Activated CD4-positive, alpha-beta T cell treated with anti-CD3 and anti-CD28 coated beads for 36 hours (primary cell): ENCODE data around the gene ATXN7L3. TPM values are rescaled to one million over a fixed set of nuclear protein-coding genes. Genes with fewer than 3 reads are reported as not detected.
A peak's percentile ranks its signal among the peaks of the same experiment; 100 is the strongest.

Source experiments
- ATAC-seq: fragments of 200-7000 bp; cut with Tn5 transposase; one replicate; pipeline ENCODE4 v1.10.0; 2021; ENCODE audit warnings: mild to moderate bottlenecking, moderate library complexity
- CTCF ChIA-PET: fragments of 350-600 bp; sonication (Branson Sonifier 250); formaldehyde crosslinking; loops from one replicate; lab custom pipeline; 2021; ENCODE audit warnings: antibody characterized with exemption; lab: Charles Lee
- POLR2A ChIA-PET: fragments of 350-600 bp; sonication (Branson Sonifier 250); formaldehyde crosslinking; loops from one replicate; lab custom pipeline; 2021; ENCODE audit warnings: antibody characterized with exemption, inconsistent platforms; lab: Charles Lee
- DNase-seq: peaks from one replicate; pipeline ENCODE4 v3.0.0-alpha.2; 2020
- H3K27ac Mint-ChIP-seq: one replicate; pipeline ENCODE4 v1.8.0; 2021; ENCODE audit warnings: mixed read lengths
- H3K27me3 Mint-ChIP-seq: one replicate; pipeline ENCODE4 v1.8.0; 2021; ENCODE audit warnings: mixed read lengths
- H3K36me3 Mint-ChIP-seq: one replicate; pipeline ENCODE4 v1.8.0; 2021; ENCODE audit warnings: low read depth, mixed read lengths
- H3K4me1 Mint-ChIP-seq: one replicate; pipeline ENCODE4 v1.8.0; 2021; ENCODE audit warnings: mixed read lengths
- H3K4me3 Mint-ChIP-seq: one replicate; pipeline ENCODE4 v1.8.0; 2021; ENCODE audit warnings: mild to moderate bottlenecking, moderate library complexity, mixed read lengths
- H3K9me3 Mint-ChIP-seq: one replicate; pipeline ENCODE4 v1.8.0; 2021; ENCODE audit warnings: low read depth, mixed read lengths
- intact Hi-C, 2 experiments: fragments of 100-400 bp; cut with DNase I in 1 of 2; cut with micrococcal nuclease in 1 of 2; formaldehyde crosslinking; loops; one replicate each; pipeline versions ENCODE4 v1.14.2 to v1.15.1; 2022 to 2024; cut with DNase I, micrococcal nuclease
- total RNA-seq, 2 experiments: library from RNA; stranded (reverse); gene quantifications; one replicate each; pipeline ENCODE4 v1.2.3, GENCODE V29; 2021

Gene ATXN7L3
- total RNA-seq, 2 experiments from 2014 or later = 66.3 to 70.6 TPM

DNA sequence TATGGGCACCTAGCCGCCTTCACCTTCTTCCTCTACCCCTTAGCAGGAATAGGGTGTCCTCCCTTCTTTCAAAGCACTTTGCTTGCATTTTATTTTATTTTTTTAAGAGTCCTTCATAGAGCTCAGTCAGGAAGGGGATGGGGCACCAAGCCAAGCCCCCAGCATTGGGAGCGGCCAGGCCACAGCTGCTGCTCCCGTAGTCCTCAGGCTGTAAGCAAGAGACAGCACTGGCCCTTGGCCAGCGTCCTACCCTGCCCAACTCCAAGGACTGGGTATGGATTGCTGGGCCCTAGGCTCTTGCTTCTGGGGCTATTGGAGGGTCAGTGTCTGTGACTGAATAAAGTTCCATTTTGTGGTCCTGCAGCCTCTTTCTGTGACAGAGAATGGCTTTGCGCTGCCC is 8.3 kb downstream of the ATXN7L3 start:
- H3K36me3 Mint-ChIP-seq = peaks cover 20% of the 10 kb centered on the region
- no peaks in the 10 kb centered on the region for H3K27me3 Mint-ChIP-seq
- intact Hi-C loops = no loop called here
- no peak overlapping the region for H3K4me3 Mint-ChIP-seq
- DNase-seq (no peak), ATAC-seq (no peak)
- peak overlapping the region; percentile 42 for H3K27ac Mint-ChIP-seq
- ChIA-PET POLR2A (interaction anchor here (0.6 to 0.8 kb wide), 2 partner anchors 19 to 140 kb away, joined by 3 read pairs; no protein-coding TSS in a partner anchor), CTCF (no interaction called here)
- H3K4me1 Mint-ChIP-seq = peaks cover 10% of the 10 kb centered on the region
- no peaks in the 10 kb centered on the region for H3K9me3 Mint-ChIP-seq

DNA sequence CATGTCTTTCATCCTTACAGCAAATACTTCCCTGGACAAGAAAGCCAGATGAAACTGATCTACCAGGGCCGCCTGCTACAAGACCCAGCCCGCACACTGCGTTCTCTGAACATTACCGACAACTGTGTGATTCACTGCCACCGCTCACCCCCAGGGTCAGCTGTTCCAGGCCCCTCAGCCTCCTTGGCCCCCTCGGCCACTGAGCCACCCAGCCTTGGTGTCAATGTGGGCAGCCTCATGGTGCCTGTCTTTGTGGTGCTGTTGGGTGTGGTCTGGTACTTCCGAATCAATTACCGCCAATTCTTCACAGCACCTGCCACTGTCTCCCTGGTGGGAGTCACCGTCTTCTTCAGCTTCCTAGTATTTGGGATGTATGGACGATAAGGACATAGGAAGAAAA is 9.2 kb downstream of the ATXN7L3 start:
- intact Hi-C loops = no loop called here
- no peaks in the 10 kb centered on the region for H3K9me3 Mint-ChIP-seq
- H3K4me3 Mint-ChIP-seq = no peak overlapping the region
- H3K27me3 Mint-ChIP-seq = no peaks in the 10 kb centered on the region
- ChIA-PET POLR2A (interaction anchor here (0.6 to 0.8 kb wide), 2 partner anchors 20 to 881 kb away, joined by 3 read pairs; no protein-coding TSS in a partner anchor), CTCF (no interaction called here)
- no peak overlapping the region for H3K27ac Mint-ChIP-seq
- peaks cover 14% of the 10 kb centered on the region for H3K4me1 Mint-ChIP-seq
- peaks cover 22% of the 10 kb centered on the region for H3K36me3 Mint-ChIP-seq
- DNase-seq (no peak), ATAC-seq (no peak)

DNA sequence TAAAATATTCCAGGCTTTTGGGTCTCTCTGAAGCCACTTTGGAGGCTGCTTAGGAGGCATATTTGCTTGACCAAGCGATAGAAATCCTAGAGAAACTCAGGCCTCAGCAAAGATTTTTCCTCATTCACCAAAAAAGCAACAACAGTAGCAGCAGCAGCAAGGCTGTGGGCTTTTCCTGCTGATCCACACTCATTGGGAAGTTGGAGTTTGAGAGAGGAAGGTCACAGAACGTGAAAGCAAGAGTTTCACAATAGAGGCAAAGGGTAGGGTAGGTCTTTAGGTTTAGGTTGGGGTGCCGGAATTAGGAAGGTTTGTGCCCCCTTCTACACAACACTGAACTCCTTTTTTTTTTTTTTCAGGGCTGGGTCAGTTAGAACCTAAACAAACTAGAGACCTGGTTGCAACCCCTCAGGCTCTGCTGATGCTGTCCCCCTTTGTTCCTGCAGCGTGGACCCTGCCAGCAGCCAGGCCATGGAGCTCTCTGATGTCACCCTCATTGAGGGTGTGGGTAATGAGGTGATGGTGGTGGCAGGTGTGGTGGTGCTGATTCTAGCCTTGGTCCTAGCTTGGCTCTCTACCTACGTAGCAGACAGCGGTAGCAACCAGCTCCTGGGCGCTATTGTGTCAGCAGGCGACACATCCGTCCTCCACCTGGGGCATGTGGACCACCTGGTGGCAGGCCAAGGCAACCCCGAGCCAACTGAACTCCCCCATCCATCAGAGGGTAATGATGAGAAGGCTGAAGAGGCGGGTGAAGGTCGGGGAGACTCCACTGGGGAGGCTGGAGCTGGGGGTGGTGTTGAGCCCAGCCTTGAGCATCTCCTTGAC is 10.9 kb downstream of the ATXN7L3 start:
- no peaks in the 10 kb centered on the region for H3K27me3 Mint-ChIP-seq
- peaks cover 23% of the 10 kb centered on the region for H3K4me1 Mint-ChIP-seq
- POLR2A ChIA-PET = interaction anchor here (0.6 to 1.0 kb wide), 2 partner anchors 9 to 245 kb away, joined by 4 to 8 read pairs; no protein-coding TSS in a partner anchor
- H3K9me3 Mint-ChIP-seq = no peaks in the 10 kb centered on the region
- DNase-seq = no peak
- H3K36me3 Mint-ChIP-seq = peaks cover 15% of the 10 kb centered on the region
- CTCF ChIA-PET = interaction anchor here (0.5 to 2.4 kb wide), 6 partner anchors 9 to 1162 kb away, joined by 3 to 8 read pairs (median 4); partner anchors contain the start of gene NBR1
- no peak for ATAC-seq
- peak overlapping the region; percentile 99 for H3K4me3 Mint-ChIP-seq
- peak overlapping the region; percentile 100 for H3K27ac Mint-ChIP-seq
- intact Hi-C loops = loop anchor here in 1 of 2 experiments (5.0 kb wide), 1 partner anchor 959 kb away; the partner anchor contains the start of gene HEXIM1

DNA sequence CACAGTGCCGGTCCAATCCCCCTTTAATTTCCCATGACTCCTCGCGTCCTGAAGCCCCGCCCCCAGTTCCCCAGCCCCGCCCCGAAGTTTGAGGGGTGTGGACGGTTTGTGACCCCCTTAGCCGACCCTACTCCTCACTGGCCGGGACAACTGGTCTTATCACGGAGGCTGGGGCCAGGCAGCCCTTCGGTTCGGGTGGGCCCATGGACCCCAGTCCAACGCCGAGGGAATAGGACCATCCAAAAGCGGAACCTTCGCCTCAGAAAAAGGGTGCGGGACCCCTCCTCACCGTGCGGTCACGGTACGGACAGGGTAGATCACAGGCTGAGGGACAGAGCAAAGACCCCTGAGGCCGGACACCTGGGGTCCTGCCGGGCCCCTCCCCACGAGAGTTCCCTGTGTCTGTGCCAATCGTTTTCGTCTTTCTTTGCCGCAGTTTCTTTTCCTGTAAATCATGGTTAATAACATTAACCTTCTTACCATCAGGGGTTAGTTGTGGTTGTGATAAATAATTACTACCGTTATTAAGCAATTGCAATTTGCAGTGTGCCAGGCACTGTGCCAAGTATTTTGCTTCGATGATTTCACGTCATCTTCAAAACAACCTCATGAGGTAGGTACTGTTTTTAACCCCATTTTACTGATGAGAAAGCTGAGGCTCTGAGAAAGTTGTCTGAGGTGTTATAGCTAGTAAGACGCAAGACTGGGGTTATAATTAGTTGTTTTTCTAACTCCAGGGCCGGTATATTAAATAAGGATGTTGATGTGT is 12.4 kb downstream of the ATXN7L3 start:
- Mint-ChIP-seq H3K27ac (peak overlapping the region; percentile 100), H3K9me3 (no peaks in the 10 kb centered on the region), H3K4me3 (peak overlapping the region; percentile 99), H3K27me3 (no peaks in the 10 kb centered on the region), H3K36me3 (peaks cover 17% of the 10 kb centered on the region), H3K4me1 (peaks cover 28% of the 10 kb centered on the region)
- peak; percentile 62 for ATAC-seq
- DNase-seq = peak; percentile 50
- POLR2A ChIA-PET = interaction anchor here (1.0 to 2.9 kb wide), 6 partner anchors 11 to 140 kb away, joined by 3 to 20 read pairs (median 6); partner anchors contain the start of gene HDAC5
- intact Hi-C loops = loop anchor here (2.0 to 5.0 kb wide), 2 partner anchors 65 to 960 kb away; partner anchors contain the start of genes HDAC5 (in 1 of the 2) and HEXIM1 (in 1 of the 2)
- CTCF ChIA-PET = interaction anchor here (0.5 to 2.8 kb wide), 13 partner anchors 11 to 421 kb away, joined by 3 to 28 read pairs (median 6); partner anchors contain the start of genes GRN and HDAC5

DNA sequence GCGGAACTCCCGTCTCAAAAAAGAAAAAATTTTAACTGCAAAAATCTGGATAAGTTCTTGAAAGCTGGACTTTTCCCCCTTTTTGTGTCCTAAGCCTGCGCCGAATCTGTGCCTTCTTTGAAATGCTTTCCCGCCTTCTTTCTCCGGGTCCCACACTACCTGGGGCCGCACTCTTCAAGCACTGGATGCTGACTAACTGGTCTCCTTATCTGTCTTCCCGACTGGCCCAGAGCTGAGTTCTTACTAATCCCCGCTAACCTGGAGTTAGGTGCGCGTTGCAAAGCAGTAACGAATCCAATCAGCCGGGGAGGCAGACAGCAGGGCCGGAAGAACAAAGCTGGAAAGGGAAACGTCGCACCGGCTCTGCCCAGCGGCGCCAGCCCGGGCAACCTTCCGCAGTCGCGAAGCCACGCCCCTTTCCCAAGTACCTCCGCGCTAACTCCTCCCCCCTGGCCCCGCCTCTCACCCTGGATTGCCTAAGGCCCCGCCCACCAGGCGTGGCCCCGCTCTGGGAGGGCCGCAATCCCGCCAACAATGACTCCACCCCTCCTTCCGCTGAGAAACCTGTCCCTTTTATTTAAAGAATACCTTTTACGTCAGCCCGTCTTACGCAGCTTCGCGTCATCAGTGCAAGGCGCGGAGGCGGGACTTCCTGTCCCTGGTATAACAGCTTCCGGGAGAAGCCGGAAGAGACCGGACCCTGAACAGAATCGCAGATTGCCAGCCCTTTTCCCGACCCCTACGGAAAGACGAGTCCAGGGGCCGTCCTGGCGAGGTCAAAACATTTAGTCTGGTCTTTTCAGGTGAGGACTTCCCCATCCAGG is 13.2 kb downstream of the ATXN7L3 start, which contains the start of gene TMUB2:
TMUB2 (plus strand) TSS at position 666 of the 824 bp plus-strand sequence. CDS start 737 bp downstream, outside the sequence.
- H3K27ac Mint-ChIP-seq = peak within 1 kb of the TSS; percentile 100
- POLR2A ChIA-PET = interaction anchor here (0.6 to 2.9 kb wide), 8 partner anchors 10 to 176 kb away, joined by 3 to 20 read pairs (median 6); partner anchors contain the start of gene HDAC5
- intact Hi-C loops = loop anchor here (1.0 to 5.0 kb wide), 17 partner anchors 13 to 975 kb away; partner anchors contain the start of genes HDAC5 (in 2 of the 2), HROB (in 2 of the 2), ATXN7L3 (in 1 of the 2) and G6PC3 (in 1 of the 2)
- H3K4me3 Mint-ChIP-seq = peak within 1 kb of the TSS; percentile 99
- H3K36me3 Mint-ChIP-seq = peaks cover 25% of the 10 kb centered on the region
- no peaks in the 10 kb centered on the region for H3K9me3 Mint-ChIP-seq
- ATAC-seq (peak; percentile 92), DNase-seq (peak; percentile 100)
- peaks cover 32% of the 10 kb centered on the region for H3K4me1 Mint-ChIP-seq
- CTCF ChIA-PET = interaction anchor here (0.5 to 2.8 kb wide), 22 partner anchors 12 to 875 kb away, joined by 3 to 28 read pairs (median 4); partner anchors contain the start of genes GRN, HDAC5 and HROB
- H3K27me3 Mint-ChIP-seq = no peaks in the 10 kb centered on the region

DNA sequence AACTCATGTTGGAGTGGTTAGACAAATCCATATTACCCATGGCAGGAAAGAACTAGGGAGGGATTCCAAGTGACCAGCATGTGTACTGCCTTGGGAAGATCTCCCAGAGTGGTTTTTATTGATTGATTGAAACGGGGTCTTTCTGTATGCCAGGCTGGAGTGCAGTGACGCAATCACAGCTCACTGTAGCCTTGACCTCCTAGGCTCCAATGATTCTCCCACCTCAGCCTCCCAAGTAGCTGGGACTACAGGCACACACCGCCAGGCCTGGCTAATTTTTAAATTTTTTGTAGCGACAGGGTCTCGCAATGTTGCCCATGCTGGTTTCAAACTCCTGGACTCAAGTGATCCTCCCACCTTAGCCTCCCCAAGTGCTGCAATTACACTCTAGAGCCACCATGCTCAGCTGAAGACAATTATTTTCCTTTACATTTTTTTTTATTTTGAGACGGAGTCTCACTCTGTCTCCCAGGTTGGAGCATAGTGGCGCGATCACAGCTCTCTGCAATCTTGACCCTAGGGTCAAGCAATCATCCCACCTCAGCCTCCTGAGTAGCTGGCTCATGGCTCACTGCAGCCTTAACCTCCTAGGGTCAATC is 15.4 kb downstream of the ATXN7L3 start:
- Mint-ChIP-seq H3K4me1 (peaks cover 32% of the 10 kb centered on the region), H3K9me3 (no peaks in the 10 kb centered on the region), H3K27ac (no peak overlapping the region), H3K27me3 (no peaks in the 10 kb centered on the region), H3K4me3 (peak overlapping the region; percentile 19), H3K36me3 (peaks cover 16% of the 10 kb centered on the region)
- DNase-seq (no peak), ATAC-seq (no peak)
- POLR2A ChIA-PET = interaction anchor here (0.6 to 2.9 kb wide), 3 partner anchors 26 to 327 kb away, joined by 3 to 20 read pairs (median 7); no protein-coding TSS in a partner anchor
- CTCF ChIA-PET = interaction anchor here (0.6 to 2.8 kb wide), 8 partner anchors 10 to 190 kb away, joined by 3 to 17 read pairs (median 4); partner anchors contain the start of genes GRN and HDAC5
- intact Hi-C loops = no loop called here

DNA sequence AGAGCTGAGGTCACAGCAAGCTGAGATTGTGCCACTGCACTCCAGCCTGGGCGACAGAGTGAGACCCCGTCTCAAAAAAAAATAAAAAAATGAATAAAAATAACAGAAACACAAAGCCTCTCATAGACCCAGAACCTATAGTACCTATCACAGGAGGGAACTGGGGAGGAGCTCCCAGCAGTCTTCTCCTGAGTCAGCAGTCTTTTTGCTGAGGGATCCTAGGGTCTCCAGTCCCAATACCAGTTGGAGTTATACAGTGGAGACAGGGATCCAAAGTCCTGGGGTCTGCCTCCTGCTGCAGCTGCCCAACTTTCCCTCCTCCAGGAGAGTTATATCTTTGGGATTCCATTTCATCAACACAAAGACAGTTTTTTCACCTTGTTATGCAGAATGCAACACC is 16.7 kb downstream of the ATXN7L3 start:
- DNase-seq = no peak
- Mint-ChIP-seq H3K9me3 (no peaks in the 10 kb centered on the region), H3K4me3 (no peak overlapping the region), H3K27ac (peak overlapping the region; percentile 13), H3K4me1 (peaks cover 28% of the 10 kb centered on the region), H3K36me3 (peaks cover 14% of the 10 kb centered on the region), H3K27me3 (no peaks in the 10 kb centered on the region)
- ChIA-PET CTCF (interaction anchor here (1.0 to 1.5 kb wide), 3 partner anchors 27 to 33 kb away, joined by 3 to 4 read pairs (median 4); no protein-coding TSS in a partner anchor), POLR2A (no interaction called here)
- ATAC-seq = no peak
- intact Hi-C loops = no loop called here

DNA sequence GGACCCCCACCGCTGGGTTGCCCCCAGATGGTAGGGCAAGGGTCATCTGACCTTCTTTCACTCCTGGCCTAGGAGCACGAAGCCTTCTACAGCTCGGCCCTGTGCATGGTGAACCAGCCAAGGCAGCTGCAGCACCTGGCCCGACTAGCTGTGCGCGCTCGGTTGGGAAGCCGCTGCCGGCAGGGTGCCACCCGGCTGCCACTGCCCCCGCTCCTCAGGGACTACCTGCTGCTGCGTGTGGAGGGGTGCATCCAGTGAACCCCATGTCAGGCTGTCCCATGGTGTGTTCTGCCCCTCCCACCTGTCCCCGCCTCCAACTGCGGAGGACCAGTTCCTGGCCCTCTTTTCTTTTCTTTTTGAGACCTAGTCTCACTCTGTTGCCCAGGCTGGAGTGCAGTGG is 21.6 kb downstream of the ATXN7L3 start:
- Mint-ChIP-seq H3K27ac (no peak overlapping the region), H3K4me1 (peaks cover 6% of the 10 kb centered on the region), H3K4me3 (no peak overlapping the region), H3K27me3 (no peaks in the 10 kb centered on the region), H3K36me3 (peaks cover 16% of the 10 kb centered on the region), H3K9me3 (no peaks in the 10 kb centered on the region)
- intact Hi-C loops = no loop called here
- ATAC-seq = no peak
- ChIA-PET POLR2A (no interaction called here), CTCF (no interaction called here)
- DNase-seq = no peak

DNA sequence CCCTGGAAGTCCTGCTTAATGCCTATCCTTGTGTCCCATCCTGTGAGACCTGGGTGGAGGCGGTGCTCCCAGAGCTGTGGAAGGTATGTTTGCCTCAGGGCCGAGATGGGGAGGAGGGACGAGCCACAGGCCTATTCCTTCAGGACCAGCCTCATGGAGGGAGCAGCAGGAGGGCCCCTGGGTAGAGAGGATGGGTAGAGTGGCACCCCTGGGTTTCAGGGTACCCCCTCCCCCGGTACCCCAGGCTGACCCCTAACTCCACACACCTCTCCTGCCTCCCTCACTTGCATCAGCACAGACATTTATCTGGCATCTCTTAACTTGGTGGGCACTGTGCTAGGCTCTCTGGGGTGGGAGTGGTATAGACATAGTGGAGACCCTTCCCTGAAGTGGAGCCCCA is 22.0 kb downstream of the ATXN7L3 start:
- Mint-ChIP-seq H3K4me3 (no peak overlapping the region), H3K4me1 (peaks cover 6% of the 10 kb centered on the region), H3K9me3 (no peaks in the 10 kb centered on the region), H3K27me3 (no peaks in the 10 kb centered on the region), H3K27ac (no peak overlapping the region), H3K36me3 (peaks cover 15% of the 10 kb centered on the region)
- intact Hi-C loops = no loop called here
- ATAC-seq = no peak
- DNase-seq = no peak
- CTCF ChIA-PET = interaction anchor here (1.2 kb wide), 1 partner anchor 27 kb away, joined by 4 read pairs; no protein-coding TSS in a partner anchor
- POLR2A ChIA-PET = no interaction called here
